Measurements from ENCODE around the gene KCNK3. TPM values are rescaled to one million over a fixed set of nuclear protein-coding genes. Genes with fewer than 3 reads are reported as not detected.
A peak's percentile ranks its signal among the peaks of the same experiment; 100 is the strongest.

The KCNK3 gene
- total RNA-seq (ENCODE audit: low replicate concordance), result 2.3 TPM in 1 of 2 replicates, not detected in the other

- TF ChIP-seq CTCF (IDR thresholded peaks at IDR 0.05; ENCODE audit: insufficient read depth, low read length), result no peak
- DNase-seq (ENCODE audit: low read depth), result no peak
- H3K4me3 ChIP-seq (ENCODE audit: low read depth, low read length), result peak within 1 kb of the TSS; percentile 41
These were observed at the start of gene KCNK3 for GRCh38 chr2:26692279-26692896. TSS of gene KCNK3 (plus strand) at chr2:26692722. CDS start at chr2:26692876, 154 bp downstream.

GRCh38 chr2:26644188-26644835 is 48.2 kb upstream of the KCNK3 start:
- H3K4me3 ChIP-seq (ENCODE audit: low read depth, low read length), result no peak overlapping the region
- TF ChIP-seq CTCF (IDR thresholded peaks at IDR 0.05; ENCODE audit: insufficient read depth, low read length), result no peak
- DNase-seq (ENCODE audit: low read depth), result no peak

- DNase-seq (ENCODE audit: low read depth), result no peak
- H3K4me3 ChIP-seq (ENCODE audit: low read depth, low read length), result no peak overlapping the region
- TF ChIP-seq CTCF (IDR thresholded peaks at IDR 0.05; ENCODE audit: insufficient read depth, low read length), result no peak
These were observed 46.8 kb upstream of the KCNK3 start for GRCh38 chr2:26645762-26646161.

- H3K4me3 ChIP-seq (ENCODE audit: low read depth, low read length), result no peak overlapping the region
- no peak for DNase-seq (ENCODE audit: low read depth)
- no peak for TF ChIP-seq CTCF (IDR thresholded peaks at IDR 0.05; ENCODE audit: insufficient read depth, low read length)
These were observed 45.4 kb upstream of the KCNK3 start for GRCh38 chr2:26646986-26647672.

- TF ChIP-seq CTCF (IDR thresholded peaks at IDR 0.05; ENCODE audit: insufficient read depth, low read length), result no peak
- no peak for DNase-seq (ENCODE audit: low read depth)
- no peak overlapping the region for H3K4me3 ChIP-seq (ENCODE audit: low read depth, low read length)
These were observed 44.5 kb upstream of the KCNK3 start for GRCh38 chr2:26647981-26648380.

DNA sequence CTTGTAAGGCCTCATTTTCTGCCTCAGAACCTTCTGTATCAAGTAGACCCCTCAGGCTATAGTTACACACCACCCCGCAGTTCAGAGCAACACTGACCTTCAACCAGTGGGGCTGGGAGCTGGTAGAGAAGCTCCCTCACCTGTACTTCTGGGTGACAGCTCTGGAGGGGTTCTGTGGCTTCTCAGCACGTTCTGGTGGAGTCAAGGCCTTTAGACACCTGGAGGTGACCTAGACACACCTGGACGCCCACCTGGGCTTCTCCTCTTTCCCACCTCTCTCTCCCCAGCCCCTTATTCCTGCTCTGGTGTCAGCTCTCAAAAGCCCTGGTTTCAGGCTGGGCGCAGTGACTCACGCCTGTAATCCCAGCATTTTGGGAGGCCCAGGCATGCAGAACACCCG is 44.0 kb upstream of the KCNK3 start:
- no peak for DNase-seq (ENCODE audit: low read depth)
- H3K4me3 ChIP-seq (ENCODE audit: low read depth, low read length), result no peak overlapping the region
- TF ChIP-seq CTCF (IDR thresholded peaks at IDR 0.05; ENCODE audit: insufficient read depth, low read length), result no peak
